Measurements from ENCODE around the gene RBPJ. TPM values are rescaled to one million over a fixed set of nuclear protein-coding genes. Genes with fewer than 3 reads are reported as not detected.

RBPJ gene
- total RNA-seq, 1 experiment from 2014 or later: 53.8 TPM

DNA sequence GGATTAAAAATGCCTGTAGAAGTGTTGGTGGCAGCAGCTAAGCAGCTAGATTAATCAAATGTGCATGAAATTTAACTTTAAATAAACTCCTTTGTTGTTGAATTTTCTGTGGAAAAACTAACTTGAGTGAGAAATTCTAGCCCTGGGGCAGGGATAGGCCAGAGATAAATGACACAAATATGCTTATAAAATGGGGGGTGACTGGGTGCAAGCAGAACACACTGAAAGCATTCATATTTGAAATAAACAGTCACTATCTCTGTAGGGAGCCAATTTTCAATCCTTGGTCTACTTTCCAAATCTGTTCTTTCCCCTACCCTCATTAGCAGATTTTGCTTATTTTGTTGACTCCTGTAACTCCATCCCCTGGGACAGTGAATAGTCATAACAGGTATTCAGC lies 47.9 kb downstream of the RBPJ start:
- no TSS peak for BruUV-seq (replicated peaks)
- H3K4me1 ChIP-seq (replicated peaks; ENCODE audit: insufficient read depth): peaks cover 9% of the 10 kb centered on the region; the same call in 1 of the 2 replicates
- intact Hi-C loops (cut with micrococcal nuclease; ENCODE audit: unreplicated experiment): no loop called here
- ChIA-PET POLR2A (ENCODE audit: unreplicated experiment) (no interaction called here), CTCF (no interaction called here)
- peaks cover 8% of the 10 kb centered on the region; the same call in 1 of the 2 replicates for H4K20me1 ChIP-seq (ENCODE audit: insufficient read depth)
- no peaks in the 10 kb centered on the region for H3K9me2 ChIP-seq (ENCODE audit: insufficient read depth)
- peaks cover 44% of the 10 kb centered on the region for H3K79me2 ChIP-seq (ENCODE audit: low read depth)
- no peaks in the 10 kb centered on the region for H3K9me3 ChIP-seq (ENCODE audit: insufficient read depth, low read depth)
- H3K4me2 ChIP-seq: no peak overlapping the region
- no peaks in the 10 kb centered on the region for H3K27me3 ChIP-seq (ENCODE audit: insufficient read depth, low read depth)
- no peak overlapping the region for H2AFZ ChIP-seq
- no peak for DNase-seq
- TF ChIP-seq, protein P1, sequence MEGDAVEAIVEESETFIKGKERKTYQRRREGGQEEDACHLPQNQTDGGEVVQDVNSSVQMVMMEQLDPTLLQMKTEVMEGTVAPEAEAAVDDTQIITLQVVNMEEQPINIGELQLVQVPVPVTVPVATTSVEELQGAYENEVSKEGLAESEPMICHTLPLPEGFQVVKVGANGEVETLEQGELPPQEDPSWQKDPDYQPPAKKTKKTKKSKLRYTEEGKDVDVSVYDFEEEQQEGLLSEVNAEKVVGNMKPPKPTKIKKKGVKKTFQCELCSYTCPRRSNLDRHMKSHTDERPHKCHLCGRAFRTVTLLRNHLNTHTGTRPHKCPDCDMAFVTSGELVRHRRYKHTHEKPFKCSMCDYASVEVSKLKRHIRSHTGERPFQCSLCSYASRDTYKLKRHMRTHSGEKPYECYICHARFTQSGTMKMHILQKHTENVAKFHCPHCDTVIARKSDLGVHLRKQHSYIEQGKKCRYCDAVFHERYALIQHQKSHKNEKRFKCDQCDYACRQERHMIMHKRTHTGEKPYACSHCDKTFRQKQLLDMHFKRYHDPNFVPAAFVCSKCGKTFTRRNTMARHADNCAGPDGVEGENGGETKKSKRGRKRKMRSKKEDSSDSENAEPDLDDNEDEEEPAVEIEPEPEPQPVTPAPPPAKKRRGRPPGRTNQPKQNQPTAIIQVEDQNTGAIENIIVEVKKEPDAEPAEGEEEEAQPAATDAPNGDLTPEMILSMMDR (conservative IDR thresholded peaks at IDR 0.05): no peak
- no peak for TF ChIP-seq EZH2 (IDR thresholded peaks at IDR 0.05; ENCODE audit: low read depth)
- H3K36me3 ChIP-seq (ENCODE audit: low read depth): no peaks in the 10 kb centered on the region; the same call in 1 of the 2 replicates
- H3F3A ChIP-seq (ENCODE audit: insufficient read depth, low read depth): no peaks in the 10 kb centered on the region
- H3K27ac ChIP-seq: no peak overlapping the region
- H3K4me3 ChIP-seq: no peak overlapping the region

DNA sequence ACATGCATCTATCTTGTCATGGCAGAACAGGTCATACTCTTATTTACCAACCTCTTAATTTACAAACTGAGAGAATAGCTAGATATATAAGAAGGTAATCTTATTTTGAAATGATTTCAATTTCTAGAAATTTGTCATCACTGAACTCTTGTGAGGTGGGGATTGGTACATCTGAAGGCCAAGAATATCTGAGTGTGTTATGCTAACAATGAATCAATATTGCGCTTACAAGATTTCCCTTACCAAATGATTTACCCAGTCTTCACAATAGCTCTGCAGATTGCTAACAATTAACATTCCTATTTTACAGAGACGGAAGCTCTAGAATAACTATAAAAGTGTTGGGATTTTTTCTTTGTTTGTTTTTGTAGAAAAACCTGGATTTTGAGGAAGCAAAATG lies 48.3 kb downstream of the RBPJ start:
- ChIA-PET POLR2A (ENCODE audit: unreplicated experiment) (no interaction called here), CTCF (no interaction called here)
- no peak overlapping the region for H3K4me3 ChIP-seq
- no peak for DNase-seq
- intact Hi-C loops (cut with micrococcal nuclease; ENCODE audit: unreplicated experiment): no loop called here
- H3K36me3 ChIP-seq (ENCODE audit: low read depth): no peaks in the 10 kb centered on the region; the same call in 1 of the 2 replicates
- BruUV-seq (replicated peaks): no TSS peak
- H3K27me3 ChIP-seq (ENCODE audit: insufficient read depth, low read depth): no peaks in the 10 kb centered on the region
- H3K4me1 ChIP-seq (replicated peaks; ENCODE audit: insufficient read depth): peaks cover 9% of the 10 kb centered on the region; the same call in 1 of the 2 replicates
- H3K27ac ChIP-seq: no peak overlapping the region
- H3K9me3 ChIP-seq (ENCODE audit: insufficient read depth, low read depth): no peaks in the 10 kb centered on the region
- H3K4me2 ChIP-seq: no peak overlapping the region
- H3K9me2 ChIP-seq (ENCODE audit: insufficient read depth): no peaks in the 10 kb centered on the region
- H2AFZ ChIP-seq: no peak overlapping the region
- TF ChIP-seq EZH2 (IDR thresholded peaks at IDR 0.05; ENCODE audit: low read depth): no peak
- TF ChIP-seq, protein P1 (conservative IDR thresholded peaks at IDR 0.05): no peak
- H3K79me2 ChIP-seq (ENCODE audit: low read depth): peaks cover 47% of the 10 kb centered on the region
- H4K20me1 ChIP-seq (ENCODE audit: insufficient read depth): peaks cover 8% of the 10 kb centered on the region; the same call in 1 of the 2 replicates
- H3F3A ChIP-seq (ENCODE audit: insufficient read depth, low read depth): no peaks in the 10 kb centered on the region

- no peak for DNase-seq
- Histone ChIP-seq H3F3A (ENCODE audit: insufficient read depth, low read depth) (no peaks in the 10 kb centered on the region), H3K4me3 (no peak overlapping the region), H3K9me2 (ENCODE audit: insufficient read depth) (no peaks in the 10 kb centered on the region), H3K4me2 (no peak overlapping the region), H2AFZ (no peak overlapping the region), H3K27me3 (ENCODE audit: insufficient read depth, low read depth) (no peaks in the 10 kb centered on the region), H3K27ac (no peak overlapping the region), H4K20me1 (ENCODE audit: insufficient read depth) (peaks cover 8% of the 10 kb centered on the region; the same call in 1 of the 2 replicates), H3K79me2 (ENCODE audit: low read depth) (peaks cover 51% of the 10 kb centered on the region), H3K4me1 (replicated peaks; ENCODE audit: insufficient read depth) (peaks cover 9% of the 10 kb centered on the region; the same call in 1 of the 2 replicates), H3K9me3 (ENCODE audit: insufficient read depth, low read depth) (no peaks in the 10 kb centered on the region), H3K36me3 (ENCODE audit: low read depth) (no peaks in the 10 kb centered on the region; the same call in 1 of the 2 replicates)
- intact Hi-C loops (cut with micrococcal nuclease; ENCODE audit: unreplicated experiment): no loop called here
- ChIA-PET CTCF (no interaction called here), POLR2A (ENCODE audit: unreplicated experiment) (no interaction called here)
- BruUV-seq (replicated peaks): no TSS peak
- TF ChIP-seq, protein P1 (conservative IDR thresholded peaks at IDR 0.05): no peak
- TF ChIP-seq EZH2 (IDR thresholded peaks at IDR 0.05; ENCODE audit: low read depth): no peak
These were observed 48.8 kb downstream of the RBPJ start for GRCh38 chr4:26369581-26369980.
